ENCODE measurements around the gene FOXP1.

DNA sequence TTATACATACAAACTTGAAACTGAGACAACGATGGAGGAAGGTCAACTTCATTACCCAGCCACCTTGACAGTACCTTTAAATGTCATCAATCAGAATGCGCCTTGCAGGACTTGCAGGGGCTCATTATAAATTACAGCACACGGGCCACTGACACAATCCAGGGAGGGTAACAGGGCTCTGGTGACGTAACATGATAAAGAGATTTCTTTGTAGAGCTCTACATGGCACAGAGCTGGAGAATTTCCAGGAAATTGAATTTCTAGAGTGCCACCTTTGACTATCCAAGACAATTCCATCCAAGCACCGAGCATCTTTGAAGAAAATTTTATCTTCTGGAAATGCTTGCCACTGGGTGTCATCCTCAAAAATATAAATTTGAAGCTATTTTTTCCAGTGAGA, 486.0 kb downstream of the FOXP1 start:
- TF ChIP-seq, protein P1, sequence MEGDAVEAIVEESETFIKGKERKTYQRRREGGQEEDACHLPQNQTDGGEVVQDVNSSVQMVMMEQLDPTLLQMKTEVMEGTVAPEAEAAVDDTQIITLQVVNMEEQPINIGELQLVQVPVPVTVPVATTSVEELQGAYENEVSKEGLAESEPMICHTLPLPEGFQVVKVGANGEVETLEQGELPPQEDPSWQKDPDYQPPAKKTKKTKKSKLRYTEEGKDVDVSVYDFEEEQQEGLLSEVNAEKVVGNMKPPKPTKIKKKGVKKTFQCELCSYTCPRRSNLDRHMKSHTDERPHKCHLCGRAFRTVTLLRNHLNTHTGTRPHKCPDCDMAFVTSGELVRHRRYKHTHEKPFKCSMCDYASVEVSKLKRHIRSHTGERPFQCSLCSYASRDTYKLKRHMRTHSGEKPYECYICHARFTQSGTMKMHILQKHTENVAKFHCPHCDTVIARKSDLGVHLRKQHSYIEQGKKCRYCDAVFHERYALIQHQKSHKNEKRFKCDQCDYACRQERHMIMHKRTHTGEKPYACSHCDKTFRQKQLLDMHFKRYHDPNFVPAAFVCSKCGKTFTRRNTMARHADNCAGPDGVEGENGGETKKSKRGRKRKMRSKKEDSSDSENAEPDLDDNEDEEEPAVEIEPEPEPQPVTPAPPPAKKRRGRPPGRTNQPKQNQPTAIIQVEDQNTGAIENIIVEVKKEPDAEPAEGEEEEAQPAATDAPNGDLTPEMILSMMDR (IDR thresholded peaks at IDR 0.05; ENCODE audit: poor library complexity) = no peak
- no peak for TF ChIP-seq EZH2phosphoT487 (IDR thresholded peaks at IDR 0.05; ENCODE audit: low read depth, severe bottlenecking, unreplicated experiment)
